GM12872 (cell line): Measurements from ENCODE around the gene ERC1.
A peak's percentile ranks its signal among the peaks of the same experiment; 100 is the strongest.

ENCODE experiments used
- CTCF ChIP-seq: IDR thresholded peaks from 3 replicates; pipeline ENCODE4 v1.5.1; 2011; ENCODE audit warnings: low read depth, mild to moderate bottlenecking, low read length, moderate library complexity; ENCODE audit not compliant: insufficient read depth

Gene ERC1

GRCh38 chr12:1530592-1531152 lies 539.6 kb downstream of the ERC1 start:
- no peak for TF ChIP-seq CTCF

- no peak for TF ChIP-seq CTCF
Measured at GRCh38 chr12:1531153-1531653, 540.2 kb downstream of the ERC1 start.

GRCh38 chr12:1531654-1532374 lies 540.8 kb downstream of the ERC1 start:
- TF ChIP-seq CTCF = no peak

- 0 out of 3 replicates have a peak, but pooled peaks have one; percentile 25 for TF ChIP-seq CTCF
Measured at GRCh38 chr12:1532375-1533165, 541.5 kb downstream of the ERC1 start.

- TF ChIP-seq CTCF = peak; percentile 57
Measured at GRCh38 chr12:1533205-1533601, 542.2 kb downstream of the ERC1 start.

GRCh38 chr12:1533602-1534304 lies 542.7 kb downstream of the ERC1 start:
- no peak for TF ChIP-seq CTCF

GRCh38 chr12:1534748-1535147 lies 543.7 kb downstream of the ERC1 start:
- no peak for TF ChIP-seq CTCF
